KMS-11 (cell line): ENCODE results near the gene NEK5.

Experiments used
- H2AFZ ChIP-seq: fragments of 200-600 bp; sonication (generic); 2 replicates; pipeline ENCODE4 v1.6.1; 2016; ENCODE audit warnings: antibody characterized with exemption, mixed run types, low read depth
- H3K27ac ChIP-seq: fragments of 200-600 bp; sonication (generic); 2 replicates; pipeline ENCODE4 v1.6.1; 2016; ENCODE audit warnings: mild to moderate bottlenecking, mixed run types
- H3K27me3 ChIP-seq: fragments of 200-600 bp; sonication (generic); 2 replicates; pipeline ENCODE4 v1.6.1; 2017; ENCODE audit warnings: mild to moderate bottlenecking, low read depth, mixed run types, moderate library complexity; ENCODE audit not compliant: insufficient read depth
- H3K36me3 ChIP-seq: fragments of 200-600 bp; sonication (generic); 2 replicates; pipeline ENCODE4 v1.6.1; 2017; ENCODE audit warnings: mild to moderate bottlenecking, mixed run types; ENCODE audit not compliant: insufficient read depth
- H3K4me1 ChIP-seq: fragments of 200-600 bp; sonication (generic); 2 replicates; pipeline ENCODE4 v1.6.1; 2016; ENCODE audit warnings: mild to moderate bottlenecking, low read depth, mixed run types; ENCODE audit not compliant: poor library complexity, severe bottlenecking
- H3K4me2 ChIP-seq: fragments of 200-600 bp; sonication (generic); 2 replicates; pipeline ENCODE4 v1.7.0; 2016; ENCODE audit warnings: mild to moderate bottlenecking, mixed run types
- H3K4me3 ChIP-seq: fragments of 200-600 bp; sonication (generic); IDR thresholded peaks from 2 replicates; pipeline ENCODE4 v1.6.1; 2017; ENCODE audit warnings: low read depth, low read length, mixed read lengths; ENCODE audit not compliant: insufficient read depth
- H3K79me2 ChIP-seq: fragments of 200-600 bp; sonication (generic); 2 replicates; pipeline ENCODE4 v1.6.1; 2016; ENCODE audit warnings: low read depth, mixed run types; ENCODE audit not compliant: insufficient read depth
- H3K9ac ChIP-seq: fragments of 200-600 bp; sonication (generic); 2 replicates; pipeline ENCODE4 v1.6.1; 2016; ENCODE audit warnings: mild to moderate bottlenecking, mixed run types
- H4K20me1 ChIP-seq: fragments of 200-600 bp; sonication (generic); 2 replicates; pipeline ENCODE4 v1.6.1; 2016; ENCODE audit warnings: mild to moderate bottlenecking, mixed run types; ENCODE audit not compliant: insufficient read depth
- TF ChIP-seq, protein P1 (sequence below): fragments of 200-600 bp; sonication (generic); conservative IDR thresholded peaks from 2 replicates; pipeline ENCODE4 v1.6.1; 2017; ENCODE audit warnings: low read depth, mild to moderate bottlenecking, antibody characterized with exemption, low read length, moderate library complexity, mixed read lengths

NEK5 gene

DNA sequence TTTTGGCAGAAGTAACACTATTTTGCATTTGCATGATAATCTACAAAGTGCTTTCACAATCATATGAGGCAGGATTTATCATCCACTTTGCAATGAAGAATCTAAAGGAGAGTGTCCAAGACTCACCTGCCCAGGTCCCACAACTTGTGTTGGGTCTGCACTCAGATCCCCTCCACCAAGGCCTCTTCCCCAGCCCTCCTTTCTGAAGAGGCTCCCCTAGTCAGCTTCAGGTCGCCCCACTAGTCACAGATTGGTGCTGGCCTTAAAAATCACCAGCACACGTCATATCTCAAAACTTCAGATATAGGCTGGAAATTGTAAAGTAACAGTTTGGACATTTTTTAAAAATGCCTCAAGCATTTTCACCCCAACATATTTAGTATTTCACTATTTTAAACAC, 135.2 kb downstream of the NEK5 start:
- Histone ChIP-seq H4K20me1 (no peaks in the 10 kb centered on the region), H3K9ac (no peak overlapping the region), H3K36me3 (no peaks in the 10 kb centered on the region), H3K4me3 (no peak overlapping the region), H2AFZ (no peak overlapping the region), H3K27ac (no peak overlapping the region), H3K4me1 (no peaks in the 10 kb centered on the region), H3K27me3 (no peaks in the 10 kb centered on the region), H3K4me2 (no peak overlapping the region), H3K79me2 (no peaks in the 10 kb centered on the region)
- TF ChIP-seq, protein P1, sequence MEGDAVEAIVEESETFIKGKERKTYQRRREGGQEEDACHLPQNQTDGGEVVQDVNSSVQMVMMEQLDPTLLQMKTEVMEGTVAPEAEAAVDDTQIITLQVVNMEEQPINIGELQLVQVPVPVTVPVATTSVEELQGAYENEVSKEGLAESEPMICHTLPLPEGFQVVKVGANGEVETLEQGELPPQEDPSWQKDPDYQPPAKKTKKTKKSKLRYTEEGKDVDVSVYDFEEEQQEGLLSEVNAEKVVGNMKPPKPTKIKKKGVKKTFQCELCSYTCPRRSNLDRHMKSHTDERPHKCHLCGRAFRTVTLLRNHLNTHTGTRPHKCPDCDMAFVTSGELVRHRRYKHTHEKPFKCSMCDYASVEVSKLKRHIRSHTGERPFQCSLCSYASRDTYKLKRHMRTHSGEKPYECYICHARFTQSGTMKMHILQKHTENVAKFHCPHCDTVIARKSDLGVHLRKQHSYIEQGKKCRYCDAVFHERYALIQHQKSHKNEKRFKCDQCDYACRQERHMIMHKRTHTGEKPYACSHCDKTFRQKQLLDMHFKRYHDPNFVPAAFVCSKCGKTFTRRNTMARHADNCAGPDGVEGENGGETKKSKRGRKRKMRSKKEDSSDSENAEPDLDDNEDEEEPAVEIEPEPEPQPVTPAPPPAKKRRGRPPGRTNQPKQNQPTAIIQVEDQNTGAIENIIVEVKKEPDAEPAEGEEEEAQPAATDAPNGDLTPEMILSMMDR = no peak

DNA sequence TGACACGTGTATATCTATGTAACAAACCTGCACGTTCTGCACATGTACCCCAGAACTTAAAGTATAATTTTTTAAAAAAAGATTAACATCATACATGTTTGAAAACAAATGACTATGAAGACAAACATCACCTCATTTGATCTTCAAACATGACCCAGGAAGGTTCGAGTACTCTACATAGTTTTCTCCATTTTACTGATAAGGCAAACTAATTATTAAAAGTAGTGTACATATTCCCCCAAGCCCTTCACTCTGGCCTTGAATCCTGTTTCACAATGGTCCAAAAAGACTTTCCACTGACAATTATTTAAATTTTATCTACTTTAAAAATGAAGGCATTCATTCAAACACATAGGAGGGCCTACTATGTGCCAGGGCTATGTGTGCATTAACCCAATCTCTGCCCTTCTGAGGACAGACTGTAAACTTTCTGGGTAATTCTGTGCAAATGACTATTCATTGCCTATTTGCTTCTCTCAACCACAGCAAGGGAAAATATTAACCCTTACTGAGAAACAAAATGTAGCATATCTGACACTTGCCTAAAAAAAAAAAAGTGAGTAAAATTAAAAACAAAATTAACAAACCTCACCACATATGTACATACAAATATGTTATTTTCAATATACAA, 139.8 kb downstream of the NEK5 start:
- TF ChIP-seq, protein P1 = no peak
- Histone ChIP-seq H3K4me3 (no peak overlapping the region), H3K27ac (no peak overlapping the region), H3K9ac (no peak overlapping the region), H3K4me2 (no peak overlapping the region), H4K20me1 (no peaks in the 10 kb centered on the region), H3K27me3 (no peaks in the 10 kb centered on the region), H2AFZ (no peak overlapping the region), H3K4me1 (no peaks in the 10 kb centered on the region), H3K36me3 (no peaks in the 10 kb centered on the region), H3K79me2 (no peaks in the 10 kb centered on the region)
